HEK293 (cell line): Measurements from ENCODE around the gene COX19.

Experiments used
- CTCF ChIA-PET: fragments of 350-600 bp; formaldehyde crosslinking; extraction: SDS; loops from one replicate; lab custom pipeline; 2021; ENCODE audit warnings: antibody characterized with exemption; lab: Yijun Ruan, JAX
- POLR2A ChIA-PET: fragments of 300-600 bp; formaldehyde crosslinking; extraction: SDS; loops from one replicate; lab custom pipeline; 2020; ENCODE audit warnings: antibody characterized with exemption, inconsistent platforms; lab: Yijun Ruan, JAX
- H3K27ac ChIP-seq: fragments of 200-500 bp; sonication (Bioruptor generic); 2 replicates; pipeline ENCODE4 v1.5.1; 2014; ENCODE audit warnings: low read depth, low read length, control low read depth, inconsistent platforms; ENCODE audit errors: extremely low read depth
- H3K36me3 ChIP-seq, 2 experiments: fragments of 200-500 bp in 1 of 2; sonication (Bioruptor generic) in 1 of 2; 1 replicate in 1 of 2; 2 replicates in 1 of 2; pipeline ENCODE4 v1.5.1; 2014 to 2017; ENCODE audit warnings: inconsistent platforms in 2 of 2, low read length in 2 of 2; ENCODE audit not compliant: control insufficient read depth in 2 of 2, insufficient read depth in 1 of 2
- H3K4me1 ChIP-seq: fragments of 200-500 bp; sonication (Bioruptor generic); 2 replicates; pipeline ENCODE4 v1.5.1; 2014; ENCODE audit warnings: mild to moderate bottlenecking, low read length, inconsistent platforms; ENCODE audit not compliant: control insufficient read depth, insufficient read depth
- H3K4me3 ChIP-seq: 2 replicates; pipeline ENCODE4 v1.5.1; 2011; ENCODE audit warnings: low read depth, mild to moderate bottlenecking, control low read depth, low read length, moderate library complexity
- H3K9me3 ChIP-seq: fragments of 200-500 bp; sonication (Bioruptor generic); 2 replicates; pipeline ENCODE4 v1.5.1; 2014; ENCODE audit warnings: low read depth, low read length, inconsistent platforms; ENCODE audit not compliant: control insufficient read depth, insufficient read depth
- BCL11A ChIP-seq: fragments of 450-650 bp; formaldehyde crosslinking; IDR thresholded peaks from 2 replicates; pipeline ENCODE4 v1.5.1; 2016; ENCODE audit warnings: low read depth, missing biosample characterization, missing genetic modification characterization
- GLIS1 ChIP-seq: fragments of 450-650 bp; formaldehyde crosslinking; IDR thresholded peaks from 2 replicates; pipeline ENCODE4 v1.5.1; 2016; ENCODE audit warnings: missing biosample characterization, missing genetic modification characterization
- HOXD13 ChIP-seq: sonication (generic); formaldehyde crosslinking; IDR thresholded peaks from 2 replicates; pipeline ENCODE4 v1.8.0; 2022; ENCODE audit warnings: missing genetic modification reagents, borderline replicate concordance
- SALL2 ChIP-seq: fragments of 450-650 bp; formaldehyde crosslinking; IDR thresholded peaks from 2 replicates; pipeline ENCODE4 v1.5.0; 2017; ENCODE audit warnings: missing biosample characterization, mild to moderate bottlenecking, missing genetic modification characterization, borderline replicate concordance
- SP3 ChIP-seq: fragments of 450-650 bp; formaldehyde crosslinking; IDR thresholded peaks from 2 replicates; pipeline ENCODE4 v1.5.1; 2016; ENCODE audit warnings: missing biosample characterization, missing genetic modification characterization
- ZNF121 ChIP-seq: fragments of 450-650 bp; formaldehyde crosslinking; IDR thresholded peaks from 2 replicates; pipeline ENCODE4 v1.5.1; 2016; ENCODE audit warnings: missing biosample characterization, missing genetic modification characterization
- ZNF366 ChIP-seq: fragments of 450-650 bp; formaldehyde crosslinking; conservative IDR thresholded peaks from 2 replicates; pipeline ENCODE4 v1.5.1; 2016; ENCODE audit warnings: missing biosample characterization, missing genetic modification characterization
- ZNF433 ChIP-seq: fragments of 450-650 bp; formaldehyde crosslinking; IDR thresholded peaks from 2 replicates; pipeline ENCODE4 v1.5.1; 2016; ENCODE audit warnings: missing biosample characterization, missing genetic modification characterization, low read depth
- ZNF510 ChIP-seq: fragments of 450-650 bp; formaldehyde crosslinking; IDR thresholded peaks from 2 replicates; pipeline ENCODE4 v1.5.1; 2018; ENCODE audit warnings: mild to moderate bottlenecking, missing genetic modification characterization, missing biosample characterization; ENCODE audit not compliant: insufficient replicate concordance
- ZNF521 ChIP-seq: fragments of 450-650 bp; formaldehyde crosslinking; IDR thresholded peaks from 2 replicates; pipeline ENCODE4 v1.5.1; 2017; ENCODE audit warnings: missing biosample characterization, mild to moderate bottlenecking, missing genetic modification characterization
- ZNF658 ChIP-seq: fragments of 450-650 bp; formaldehyde crosslinking; IDR thresholded peaks from 2 replicates; pipeline ENCODE4; 2016; ENCODE audit warnings: missing biosample characterization, missing genetic modification characterization
- ZNF704 ChIP-seq: fragments of 450-650 bp; formaldehyde crosslinking; IDR thresholded peaks from 2 replicates; pipeline ENCODE4 v1.5.1; 2016; ENCODE audit warnings: missing biosample characterization, missing genetic modification characterization
- ZNF830 ChIP-seq: fragments of 450-650 bp; IDR thresholded peaks from 2 replicates; pipeline ENCODE4 v1.5.0; 2018; ENCODE audit warnings: missing biosample characterization, missing genetic modification characterization, low read depth, mild to moderate bottlenecking, moderate library complexity
- ZNF837 ChIP-seq: fragments of 450-650 bp; formaldehyde crosslinking; IDR thresholded peaks from 2 replicates; pipeline ENCODE4 v1.5.1; 2016; ENCODE audit warnings: missing biosample characterization, missing genetic modification characterization
- ZSCAN16 ChIP-seq: fragments of 450-650 bp; formaldehyde crosslinking; IDR thresholded peaks from 2 replicates; pipeline ENCODE4 v1.5.1; 2016; ENCODE audit warnings: missing biosample characterization, missing genetic modification characterization
- ZSCAN4 ChIP-seq: fragments of 450-650 bp; formaldehyde crosslinking; IDR thresholded peaks from 2 replicates; pipeline ENCODE4 v1.5.1; 2017; ENCODE audit warnings: missing biosample characterization, missing genetic modification characterization

Gene COX19

GRCh38 chr7:931871-932650 lies 43.3 kb downstream of the COX19 start:
- Histone ChIP-seq H3K4me1 (no peaks in the 10 kb centered on the region), H3K27ac (no peak overlapping the region), H3K36me3 (no peaks in the 10 kb centered on the region; a peak in 1 of 3 replicates), H3K4me3 (no peak overlapping the region), H3K9me3 (no peaks in the 10 kb centered on the region)
- POLR2A ChIA-PET: no interaction called here
- TF ChIP-seq ZNF830 (tag by site-specific recombination): no peak
- TF ChIP-seq SALL2 (tag by site-specific recombination): no peak
- TF ChIP-seq HOXD13 (CRISPR knock-in tag): no peak
- TF ChIP-seq ZNF704 (tag by site-specific recombination): no peak
- TF ChIP-seq ZNF521 (tag by site-specific recombination): no peak
- no peak for TF ChIP-seq SP3
- no peak for TF ChIP-seq ZNF433
- TF ChIP-seq ZSCAN16 (tag by site-specific recombination): no peak
- no peak for TF ChIP-seq ZSCAN4 (tag by site-specific recombination)
- no peak for TF ChIP-seq BCL11A (tag by site-specific recombination)
- no peak for TF ChIP-seq ZNF658 (tag by site-specific recombination)
- TF ChIP-seq ZNF837 (tag by site-specific recombination): no peak
- CTCF ChIA-PET: no interaction called here

GRCh38 chr7:930975-931758 lies 44.2 kb downstream of the COX19 start:
- no peaks in the 10 kb centered on the region; a peak in 1 of 3 replicates for H3K36me3 ChIP-seq
- H3K4me3 ChIP-seq: no peak overlapping the region
- H3K4me1 ChIP-seq: no peaks in the 10 kb centered on the region
- TF ChIP-seq ZNF366 (peak; percentile 62; the same call in 1 of the 2 replicates), ZNF121 (tag by site-specific recombination) (no peak), GLIS1 (tag by site-specific recombination) (no peak)
- ChIA-PET CTCF (no interaction called here), POLR2A (no interaction called here)
- no peak overlapping the region for H3K27ac ChIP-seq
- H3K9me3 ChIP-seq: no peaks in the 10 kb centered on the region

- no peak for TF ChIP-seq ZNF510 (tag by site-specific recombination)
- ChIA-PET POLR2A (no interaction called here), CTCF (interaction anchor here (1.3 kb wide), 1 partner anchor 247 kb away, joined by 4 read pairs; no protein-coding TSS in a partner anchor)
- no peaks in the 10 kb centered on the region; a peak in 1 of 3 replicates for H3K36me3 ChIP-seq
- H3K27ac ChIP-seq: no peak overlapping the region
- no peaks in the 10 kb centered on the region for H3K9me3 ChIP-seq
- no peaks in the 10 kb centered on the region for H3K4me1 ChIP-seq
- H3K4me3 ChIP-seq: no peak overlapping the region
These were observed 46.0 kb downstream of the COX19 start for GRCh38 chr7:929311-929711.
